GM18526 (cell line): Measurements from ENCODE around the gene RGS11.

Experiments
- POLR2A ChIP-seq: IDR thresholded peaks from 3 replicates; pipeline ENCODE4 v1.6.1; 2011; ENCODE audit not compliant: insufficient read length; ENCODE audit errors: extremely low read depth

The RGS11 gene

GRCh38 chr16:287298-287811, 11.6 kb upstream of the RGS11 start:
- TF ChIP-seq POLR2A = no peak

DNA sequence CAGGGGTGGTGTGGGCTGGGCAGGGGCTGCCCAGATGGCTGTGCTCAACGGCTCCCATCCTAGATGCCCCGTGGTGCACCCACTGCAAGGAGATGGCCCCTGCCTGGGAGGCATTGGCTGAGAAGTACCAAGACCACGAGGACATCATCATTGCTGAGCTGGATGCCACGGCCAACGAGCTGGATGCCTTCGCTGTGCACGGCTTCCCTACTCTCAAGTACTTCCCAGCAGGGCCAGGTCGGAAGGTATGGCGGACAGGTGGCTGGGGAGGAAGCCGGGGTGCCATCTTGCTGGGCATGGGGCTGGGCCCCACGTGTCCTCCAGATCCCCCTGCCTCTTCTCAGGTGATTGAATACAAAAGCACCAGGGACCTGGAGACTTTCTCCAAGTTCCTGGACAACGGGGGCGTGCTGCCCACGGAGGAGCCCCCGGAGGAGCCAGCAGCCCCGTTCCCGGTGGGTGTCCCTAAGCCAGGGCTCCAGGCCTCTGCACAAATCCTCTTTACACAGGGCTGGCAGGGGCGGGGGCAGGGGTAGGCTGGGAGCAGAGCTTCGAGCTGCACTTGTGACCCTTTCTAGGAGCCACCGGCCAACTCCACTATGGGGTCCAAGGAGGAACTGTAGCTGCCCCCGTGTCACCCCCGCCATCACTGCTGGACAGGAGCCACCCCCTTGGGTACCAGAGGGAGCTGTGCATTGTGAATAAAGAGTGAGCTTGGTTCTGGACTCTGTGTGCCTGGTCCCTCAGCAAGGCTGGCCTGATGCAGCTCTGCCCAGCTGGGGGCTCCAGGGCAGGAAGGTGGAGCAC, 10.9 kb upstream of the RGS11 start:
- no peak for TF ChIP-seq POLR2A

GRCh38 chr16:285146-286055, 9.7 kb upstream of the RGS11 start:
- TF ChIP-seq POLR2A = no peak

GRCh38 chr16:284204-285120, 8.7 kb upstream of the RGS11 start:
- no peak for TF ChIP-seq POLR2A

DNA sequence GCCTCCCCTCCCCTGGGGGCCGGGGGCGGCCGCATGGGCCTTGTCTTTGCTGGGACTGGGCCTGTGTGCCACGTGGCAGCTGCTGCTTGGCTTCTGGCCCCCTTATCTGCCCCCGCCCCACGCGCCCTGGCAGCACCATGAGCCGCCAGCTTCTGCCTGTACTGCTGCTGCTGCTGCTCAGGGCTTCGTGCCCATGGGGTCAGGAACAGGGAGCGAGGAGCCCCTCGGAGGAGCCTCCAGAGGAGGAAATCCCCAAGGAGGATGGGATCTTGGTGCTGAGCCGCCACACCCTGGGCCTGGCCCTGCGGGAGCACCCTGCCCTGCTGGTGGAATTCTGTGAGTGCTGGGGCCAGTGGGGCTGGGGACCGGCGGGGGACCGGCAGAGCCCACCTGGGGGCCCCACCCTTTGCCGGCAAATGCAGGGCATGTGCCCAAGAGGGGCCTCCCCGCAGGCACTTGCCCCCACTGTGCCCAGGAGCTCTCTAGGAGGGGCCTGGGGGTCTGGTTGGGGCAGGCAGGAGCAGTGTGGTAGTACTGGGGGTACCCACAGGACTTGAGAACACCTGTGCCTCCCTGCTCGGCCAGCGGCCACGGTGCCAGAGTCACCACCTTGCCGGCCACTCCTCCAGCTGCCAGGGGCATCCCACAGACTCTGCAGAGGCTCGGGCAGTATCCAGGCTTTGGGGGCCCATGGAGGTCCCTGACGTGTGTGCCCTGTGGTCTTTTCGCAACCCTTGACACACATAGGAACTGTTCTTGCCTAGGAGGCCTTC, 7.5 kb upstream of the RGS11 start, which contains the start of gene PDIA2:
TSS of gene PDIA2 (plus strand) at position 132 of the 773 bp plus-strand sequence. CDS start at position 138, 6 bp downstream.
- TF ChIP-seq POLR2A = no peak

GRCh38 chr16:282491-282890, 6.7 kb upstream of the RGS11 start:
- TF ChIP-seq POLR2A = no peak

DNA sequence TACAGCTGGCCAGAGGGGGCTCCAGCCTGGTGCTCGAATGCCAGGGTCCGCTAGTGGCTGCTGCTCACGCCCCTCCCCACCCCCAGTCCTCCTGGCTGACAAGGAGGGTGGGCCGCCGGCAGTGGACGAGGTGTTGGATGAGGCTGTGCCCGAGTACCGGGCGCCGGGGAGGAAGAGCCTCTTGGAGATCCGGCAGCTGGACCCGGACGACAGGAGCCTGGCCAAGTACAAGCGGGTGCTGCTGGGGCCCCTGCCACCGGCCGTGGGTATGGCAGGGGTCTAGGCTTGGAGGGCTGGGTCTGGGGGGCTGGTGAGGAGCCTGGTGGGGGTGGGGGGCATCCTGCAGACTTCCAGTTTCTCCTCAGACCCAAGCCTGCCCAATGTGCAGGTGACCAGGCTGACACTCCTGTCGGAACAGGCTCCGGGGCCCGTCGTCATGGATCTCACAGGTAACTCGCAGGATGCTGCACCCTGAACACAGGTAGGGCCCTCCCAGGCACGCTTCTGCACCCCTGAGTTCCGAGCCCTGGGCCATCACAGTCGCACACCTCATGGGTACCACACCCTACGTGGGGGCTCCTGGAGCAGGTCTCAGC, 6.0 kb upstream of the RGS11 start:
- TF ChIP-seq POLR2A = no peak

- TF ChIP-seq POLR2A = no peak
These were observed 5.4 kb upstream of the RGS11 start for GRCh38 chr16:280991-281659.

DNA sequence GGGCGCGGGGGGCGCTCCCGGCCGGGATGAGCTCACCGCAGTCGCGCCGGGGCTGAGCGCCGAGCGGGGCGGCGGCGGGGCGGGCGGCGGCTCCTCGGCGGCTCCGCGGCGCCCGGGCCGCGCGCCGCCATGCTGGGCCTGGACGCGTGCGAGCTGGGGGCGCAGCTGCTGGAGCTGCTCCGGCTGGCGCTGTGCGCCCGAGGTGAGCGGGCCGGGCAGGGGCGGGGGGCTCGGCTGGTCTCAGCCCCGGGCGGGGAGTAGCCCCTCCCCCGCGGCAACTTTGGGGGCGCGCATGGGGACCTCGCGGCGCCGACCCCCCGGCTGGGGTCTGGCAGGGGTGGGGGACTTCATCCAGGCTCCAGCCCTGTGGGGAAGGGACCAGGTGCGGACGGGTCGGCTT, 4.8 kb upstream of the RGS11 start, which contains the start of gene ARHGDIG:
TSS of gene ARHGDIG (plus strand) at position 40 of the 400 bp plus-strand sequence. CDS start at position 130, 90 bp downstream.
- TF ChIP-seq POLR2A = no peak

- no peak for TF ChIP-seq POLR2A
These were observed 4.3 kb upstream of the RGS11 start for GRCh38 chr16:280005-280460.

DNA sequence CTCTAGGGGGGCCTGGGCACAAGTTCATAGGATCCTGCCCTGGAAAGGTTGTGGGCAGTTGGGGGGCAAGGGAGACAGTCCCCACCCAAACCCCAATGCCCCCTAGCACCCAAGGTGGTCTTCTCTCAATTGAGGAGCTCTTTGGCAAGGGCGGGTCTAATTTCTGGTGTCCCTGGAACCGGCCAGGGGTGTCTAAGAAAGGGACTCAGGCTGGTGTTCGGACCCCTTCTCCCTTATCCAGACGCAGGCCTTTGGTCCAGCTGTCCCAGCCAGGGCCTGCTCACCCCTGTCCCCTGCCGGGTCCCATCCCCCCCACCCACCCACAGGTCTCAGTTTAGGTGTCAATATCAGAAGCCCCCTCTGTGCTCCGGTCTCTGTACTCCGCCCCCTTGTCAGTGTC, 3.8 kb upstream of the RGS11 start:
- no peak for TF ChIP-seq POLR2A

GRCh38 chr16:278863-279366, 3.2 kb upstream of the RGS11 start:
- TF ChIP-seq POLR2A = no peak
